Panc1 (cell line): ENCODE data around the gene NLRC4. TPM values are rescaled to one million over a fixed set of nuclear protein-coding genes. Genes with fewer than 3 reads are reported as not detected.
"Not testable (repeated sequence)": the region's sequence is repeated elsewhere in the genome, so short reads cannot be mapped to it uniquely, and the experiment has no call there.

Experiments used
- ATAC-seq: fragments of 200-7000 bp; cut with Tn5 transposase; 2 replicates; pipeline ENCODE4 v1.9.1; 2020; ENCODE audit warnings: mild to moderate bottlenecking, moderate library complexity
- BruUV-seq: library from RNA; stranded (reverse); fragments of 400-500 nt; replicated peaks from 2 replicates; lab custom pipeline; 2021; lab: Mats Ljungman, UMichigan
- CTCF ChIA-PET: fragments of 300-600 bp; sonication (Branson Sonifier 250); formaldehyde crosslinking; loops from one replicate; lab custom pipeline; 2022; ENCODE audit warnings: antibody characterized with exemption; lab: Charles Lee
- POLR2A ChIA-PET: fragments of 300-600 bp; sonication (Branson Sonifier 250); formaldehyde crosslinking; loops from one replicate; lab custom pipeline; 2022; ENCODE audit warnings: antibody characterized with exemption; lab: Charles Lee
- DNase-seq: peaks from one replicate; pipeline ENCODE4 v3.0.0-alpha.2; 2010; ENCODE audit warnings: low read depth, low spot score
- H3K27ac ChIP-seq: 2 replicates; pipeline ENCODE4 v1.5.1; 2011; ENCODE audit warnings: mild to moderate bottlenecking, low read length, inconsistent platforms
- H3K27me3 ChIP-seq: fragments of 200-500 bp; sonication (Bioruptor generic); 2 replicates; pipeline ENCODE4 v1.6.0; 2014; ENCODE audit warnings: low read length, inconsistent platforms; ENCODE audit not compliant: control insufficient read depth, insufficient read depth
- H3K36me3 ChIP-seq: fragments of 200-500 bp; sonication (Bioruptor generic); 2 replicates; pipeline ENCODE4 v1.5.1; 2014; ENCODE audit warnings: inconsistent platforms, mild to moderate bottlenecking, low read length, moderate library complexity; ENCODE audit not compliant: control insufficient read depth, insufficient read depth
- H3K4me1 ChIP-seq: 2 replicates; pipeline ENCODE4 v1.5.1; 2011; ENCODE audit warnings: inconsistent platforms, mild to moderate bottlenecking, low read length, moderate library complexity; ENCODE audit not compliant: control insufficient read depth, insufficient read depth
- H3K4me3 ChIP-seq, 2 experiments: 2 replicates each; pipeline ENCODE4 v1.5.1; 2011 to 2012; ENCODE audit warnings: low read depth in 2 of 2, low read length in 2 of 2, mild to moderate bottlenecking in 2 of 2, inconsistent platforms in 1 of 2, moderate library complexity in 1 of 2
- H3K9me3 ChIP-seq: fragments of 200-500 bp; sonication (Bioruptor generic); 2 replicates; pipeline ENCODE4 v1.5.1; 2014; ENCODE audit warnings: low read depth, mild to moderate bottlenecking, inconsistent platforms, low read length, moderate library complexity; ENCODE audit not compliant: control insufficient read depth, insufficient read depth
- POLR2AphosphoS5 ChIP-seq: IDR thresholded peaks from 2 replicates; pipeline ENCODE4 v1.6.1; 2012; ENCODE audit warnings: mild to moderate bottlenecking, low read depth, low read length, moderate library complexity
- SIN3A ChIP-seq: IDR thresholded peaks from 2 replicates; pipeline ENCODE4 v1.6.1; 2012; ENCODE audit warnings: low read depth, mild to moderate bottlenecking, low read length, moderate library complexity, borderline replicate concordance; ENCODE audit not compliant: insufficient read depth
- TCF7L2 ChIP-seq: IDR thresholded peaks from 2 replicates; pipeline ENCODE4 v1.6.1; 2011; ENCODE audit warnings: mild to moderate bottlenecking, low read depth, low read length, inconsistent platforms
- in situ Hi-C: cut with HindIII; loops from 2 replicates; pipeline ENCODE4 v1.10.0; 2016; ENCODE audit warnings: low sequenced_read_pairs, low pct_unique_long_range_greater_than_20kb
- intact Hi-C: fragments of 100-400 bp; cut with micrococcal nuclease; formaldehyde crosslinking; loops from one replicate; pipeline ENCODE4 v1.10.0; 2022; ENCODE audit not compliant: unreplicated experiment
- total RNA-seq: library from RNA; stranded (reverse); gene quantifications from one replicate; pipeline ENCODE4 v1.2.1, GENCODE V29; 2021; ENCODE audit not compliant: unreplicated experiment
- TF ChIP-seq, protein P1 (sequence below), 2 experiments: IDR thresholded peaks; 2 replicates each; pipeline ENCODE4 v1.6.1; 2011 to 2012; ENCODE audit warnings: low read depth in 2 of 2, control low read depth in 1 of 2, low read length in 1 of 2, mild to moderate bottlenecking in 1 of 2, moderate library complexity in 1 of 2; ENCODE audit not compliant: insufficient read depth in 1 of 2
- TF ChIP-seq, protein P2 (sequence below): fragments of 450-650 bp; IDR thresholded peaks from 2 replicates; pipeline ENCODE4 v1.5.1; 2017; ENCODE audit warnings: mild to moderate bottlenecking

NLRC4 gene
- total RNA-seq, 1 experiment from 2014 or later = not detected

DNA sequence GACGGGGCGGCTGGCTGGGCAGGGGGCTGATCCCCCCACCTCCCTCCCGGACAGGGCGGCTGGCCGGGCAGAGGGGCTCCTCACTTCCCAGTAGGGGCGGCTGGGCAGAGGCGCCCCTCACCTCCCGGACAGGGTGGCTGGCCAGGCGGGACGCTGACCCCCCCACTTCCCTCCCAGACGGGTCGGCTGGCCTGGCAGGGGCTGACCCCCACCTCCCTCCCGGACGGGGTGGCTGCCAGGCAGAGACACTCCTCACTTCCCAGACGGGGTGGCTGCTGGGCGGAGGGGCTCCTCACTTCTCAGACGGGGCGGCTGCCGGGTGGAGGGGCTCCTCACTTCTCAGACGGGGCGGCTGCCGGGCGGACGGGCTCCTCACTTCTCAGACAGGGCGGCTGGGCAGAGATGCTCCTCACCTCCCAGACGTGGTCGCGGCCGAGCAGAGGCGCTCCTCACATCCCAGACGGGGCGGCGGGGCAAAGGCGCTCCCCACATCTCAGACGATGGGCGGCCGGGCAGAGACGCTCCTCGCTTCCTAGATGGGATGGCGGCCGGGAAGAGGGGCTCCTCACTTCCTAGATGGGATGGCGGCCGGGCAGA is 29.4 kb upstream of the NLRC4 start:
- H3K36me3 ChIP-seq, H3K4me1 ChIP-seq, H3K4me3 ChIP-seq, POLR2A ChIA-PET, H3K27ac ChIP-seq, H3K9me3 ChIP-seq, in situ Hi-C loops, DNase-seq, BruUV-seq, ATAC-seq, intact Hi-C loops, H3K27me3 ChIP-seq, CTCF ChIA-PET: not testable (repeated sequence)

DNA sequence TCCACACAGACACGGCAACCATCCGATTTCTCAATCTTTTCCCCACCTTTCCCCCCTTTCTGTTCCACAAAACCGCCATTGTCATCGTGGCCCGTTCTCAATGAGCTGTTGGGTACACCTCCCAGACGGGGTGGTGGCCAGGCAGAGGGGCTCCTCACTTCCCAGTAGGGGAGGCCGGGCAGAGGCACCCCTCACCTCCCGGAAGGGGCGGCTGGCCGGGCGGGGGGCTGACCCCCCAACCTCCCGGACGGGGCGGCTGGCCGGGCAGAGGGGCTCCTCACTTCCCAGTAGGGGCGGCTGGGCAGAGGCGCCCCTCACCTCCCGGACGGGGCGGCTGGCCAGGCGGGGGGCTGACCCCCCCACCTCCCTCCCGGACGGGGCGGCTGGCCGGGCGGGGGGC is 28.8 kb upstream of the NLRC4 start:
- not testable (repeated sequence) for BruUV-seq

DNA sequence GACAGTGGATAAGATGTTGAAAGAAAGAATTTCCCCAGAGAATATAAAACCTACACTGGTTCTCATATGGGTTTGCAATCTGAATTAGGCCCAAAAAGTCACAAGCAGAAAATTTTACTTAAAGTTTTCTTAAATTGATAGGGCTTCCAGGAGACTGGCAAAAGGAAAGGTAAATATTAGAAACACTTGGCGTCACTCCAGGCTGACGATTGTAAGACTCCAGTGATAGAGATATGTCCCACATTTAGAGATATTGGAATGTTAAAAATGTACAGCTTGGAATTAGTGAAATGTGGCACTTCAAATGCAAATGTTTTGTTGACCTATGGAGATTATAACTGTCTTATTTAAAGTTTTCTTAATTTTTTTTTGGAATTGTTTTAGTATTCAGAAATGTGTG is 27.1 kb upstream of the NLRC4 start:
- in situ Hi-C loops = no loop called here
- Histone ChIP-seq H3K9me3 (no peaks in the 10 kb centered on the region), H3K27me3 (no peaks in the 10 kb centered on the region), H3K27ac (no peak overlapping the region), H3K4me3 (no peak overlapping the region), H3K36me3 (no peaks in the 10 kb centered on the region), H3K4me1 (peaks cover 9% of the 10 kb centered on the region; the same call in 1 of the 2 replicates)
- ChIA-PET POLR2A (no interaction called here), CTCF (no interaction called here)
- intact Hi-C loops = no loop called here
- DNase-seq (no peak), ATAC-seq (no peak)
- TF ChIP-seq, protein P1, sequence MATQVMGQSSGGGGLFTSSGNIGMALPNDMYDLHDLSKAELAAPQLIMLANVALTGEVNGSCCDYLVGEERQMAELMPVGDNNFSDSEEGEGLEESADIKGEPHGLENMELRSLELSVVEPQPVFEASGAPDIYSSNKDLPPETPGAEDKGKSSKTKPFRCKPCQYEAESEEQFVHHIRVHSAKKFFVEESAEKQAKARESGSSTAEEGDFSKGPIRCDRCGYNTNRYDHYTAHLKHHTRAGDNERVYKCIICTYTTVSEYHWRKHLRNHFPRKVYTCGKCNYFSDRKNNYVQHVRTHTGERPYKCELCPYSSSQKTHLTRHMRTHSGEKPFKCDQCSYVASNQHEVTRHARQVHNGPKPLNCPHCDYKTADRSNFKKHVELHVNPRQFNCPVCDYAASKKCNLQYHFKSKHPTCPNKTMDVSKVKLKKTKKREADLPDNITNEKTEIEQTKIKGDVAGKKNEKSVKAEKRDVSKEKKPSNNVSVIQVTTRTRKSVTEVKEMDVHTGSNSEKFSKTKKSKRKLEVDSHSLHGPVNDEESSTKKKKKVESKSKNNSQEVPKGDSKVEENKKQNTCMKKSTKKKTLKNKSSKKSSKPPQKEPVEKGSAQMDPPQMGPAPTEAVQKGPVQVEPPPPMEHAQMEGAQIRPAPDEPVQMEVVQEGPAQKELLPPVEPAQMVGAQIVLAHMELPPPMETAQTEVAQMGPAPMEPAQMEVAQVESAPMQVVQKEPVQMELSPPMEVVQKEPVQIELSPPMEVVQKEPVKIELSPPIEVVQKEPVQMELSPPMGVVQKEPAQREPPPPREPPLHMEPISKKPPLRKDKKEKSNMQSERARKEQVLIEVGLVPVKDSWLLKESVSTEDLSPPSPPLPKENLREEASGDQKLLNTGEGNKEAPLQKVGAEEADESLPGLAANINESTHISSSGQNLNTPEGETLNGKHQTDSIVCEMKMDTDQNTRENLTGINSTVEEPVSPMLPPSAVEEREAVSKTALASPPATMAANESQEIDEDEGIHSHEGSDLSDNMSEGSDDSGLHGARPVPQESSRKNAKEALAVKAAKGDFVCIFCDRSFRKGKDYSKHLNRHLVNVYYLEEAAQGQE (IDR thresholded peaks at IDR 0.05; ENCODE audit: insufficient read depth in 1 of 2, low read depth in 2 of 2, low read length in 1 of 2) = no peak
- no peak for TF ChIP-seq SIN3A
- no peak for TF ChIP-seq TCF7L2
- TF ChIP-seq, protein P2, sequence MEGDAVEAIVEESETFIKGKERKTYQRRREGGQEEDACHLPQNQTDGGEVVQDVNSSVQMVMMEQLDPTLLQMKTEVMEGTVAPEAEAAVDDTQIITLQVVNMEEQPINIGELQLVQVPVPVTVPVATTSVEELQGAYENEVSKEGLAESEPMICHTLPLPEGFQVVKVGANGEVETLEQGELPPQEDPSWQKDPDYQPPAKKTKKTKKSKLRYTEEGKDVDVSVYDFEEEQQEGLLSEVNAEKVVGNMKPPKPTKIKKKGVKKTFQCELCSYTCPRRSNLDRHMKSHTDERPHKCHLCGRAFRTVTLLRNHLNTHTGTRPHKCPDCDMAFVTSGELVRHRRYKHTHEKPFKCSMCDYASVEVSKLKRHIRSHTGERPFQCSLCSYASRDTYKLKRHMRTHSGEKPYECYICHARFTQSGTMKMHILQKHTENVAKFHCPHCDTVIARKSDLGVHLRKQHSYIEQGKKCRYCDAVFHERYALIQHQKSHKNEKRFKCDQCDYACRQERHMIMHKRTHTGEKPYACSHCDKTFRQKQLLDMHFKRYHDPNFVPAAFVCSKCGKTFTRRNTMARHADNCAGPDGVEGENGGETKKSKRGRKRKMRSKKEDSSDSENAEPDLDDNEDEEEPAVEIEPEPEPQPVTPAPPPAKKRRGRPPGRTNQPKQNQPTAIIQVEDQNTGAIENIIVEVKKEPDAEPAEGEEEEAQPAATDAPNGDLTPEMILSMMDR = no peak
- no peak for TF ChIP-seq POLR2AphosphoS5
- no TSS peak for BruUV-seq

More for the DNA sequence above, 28.8 kb upstream of the NLRC4 start:
- H3K4me1 ChIP-seq, H3K4me3 ChIP-seq, H3K27me3 ChIP-seq, intact Hi-C loops, CTCF ChIA-PET, H3K9me3 ChIP-seq, DNase-seq, ATAC-seq, POLR2A ChIA-PET, in situ Hi-C loops, H3K27ac ChIP-seq, H3K36me3 ChIP-seq: not testable (repeated sequence)
